ENCODE data around the gene NR1H3. TPM values are rescaled to one million over a fixed set of nuclear protein-coding genes. Genes with fewer than 3 reads are reported as not detected.
A peak's percentile ranks its signal among the peaks of the same experiment; 100 is the strongest.

NR1H3 gene
- total and polyA plus RNA-seq, 3 experiments from 2014 or later: 3.7 to 13.6 (median 9.6) TPM

GRCh38 chr11:47220401-47220821, 37.4 kb upstream of the NR1H3 start:
- Mint-ChIP-seq H3K4me1 (peaks cover 24 to 43% (median 32%) of the 10 kb centered on the region in 3 donors), H3K27ac (peak overlapping the region in 5 of 8 donors; percentile 11 to 82 (median 25)), H3K36me3 (peaks cover 5 to 64% (median 18%) of the 10 kb centered on the region in 3 donors), H3K9me3 (no peaks in the 10 kb centered on the region), H3K27me3 (no peaks in the 10 kb centered on the region), H3K4me3 (no peak overlapping the region)
- H3K4me1 ChIP-seq (ENCODE audit: insufficient read depth, low read length): peaks cover 23% of the 10 kb centered on the region
- no peak overlapping the region for H3K4me3 ChIP-seq (ENCODE audit: low read length)
- H3K27ac ChIP-seq (ENCODE audit: low read depth, low read length): no peak overlapping the region
- peaks cover 12% of the 10 kb centered on the region for H3K36me3 ChIP-seq (ENCODE audit: insufficient read depth, low read length)
- DNase-seq: no peak
- ChIA-PET CTCF (interaction anchor here (1.9 to 3.4 kb wide), 2 partner anchors 14 to 28 kb away, joined by 5 to 9 read pairs; partner anchors contain the start of gene ACP2), POLR2A (no interaction called here)
- no peaks in the 10 kb centered on the region for H3K9me3 ChIP-seq (ENCODE audit: low read length)
- no peaks in the 10 kb centered on the region for H3K27me3 ChIP-seq (ENCODE audit: insufficient read depth, low read length, poor library complexity, severe bottlenecking)

- Histone ChIP-seq H3K27me3 (ENCODE audit: insufficient read depth, low read length, poor library complexity, severe bottlenecking) (no peaks in the 10 kb centered on the region), H3K36me3 (ENCODE audit: insufficient read depth, low read length) (peaks cover 12% of the 10 kb centered on the region), H3K9me3 (ENCODE audit: low read length) (no peaks in the 10 kb centered on the region), H3K27ac (ENCODE audit: low read depth, low read length) (no peak overlapping the region), H3K4me3 (ENCODE audit: low read length) (no peak overlapping the region), H3K4me1 (ENCODE audit: insufficient read depth, low read length) (peaks cover 8% of the 10 kb centered on the region)
- H3K27me3 Mint-ChIP-seq: no peaks in the 10 kb centered on the region
- H3K9me3 Mint-ChIP-seq: no peaks in the 10 kb centered on the region
- peak overlapping the region in 2 of 8 donors; percentile 17 to 38 for H3K27ac Mint-ChIP-seq
- CTCF ChIA-PET: no interaction called here
- POLR2A ChIA-PET: no interaction called here
- no peak overlapping the region for H3K4me3 Mint-ChIP-seq
- H3K4me1 Mint-ChIP-seq: peaks cover 9 to 27% (median 15%) of the 10 kb centered on the region in 3 donors
- H3K36me3 Mint-ChIP-seq: peaks cover 5 to 67% (median 26%) of the 10 kb centered on the region in 3 donors
- no peak for DNase-seq
These were observed 35.1 kb upstream of the NR1H3 start for GRCh38 chr11:47222696-47223095.

GRCh38 chr11:47225552-47226400, 32.0 kb upstream of the NR1H3 start:
- no peak for DNase-seq
- peak overlapping the region in 2 of 8 donors; percentile 66 to 81 for H3K27ac Mint-ChIP-seq
- H3K9me3 ChIP-seq (ENCODE audit: low read length): no peaks in the 10 kb centered on the region
- peaks cover 5% of the 10 kb centered on the region for H3K36me3 ChIP-seq (ENCODE audit: insufficient read depth, low read length)
- no peak overlapping the region for H3K27ac ChIP-seq (ENCODE audit: low read depth, low read length)
- H3K36me3 Mint-ChIP-seq: peaks cover 0 to 64% (median 24%) of the 10 kb centered on the region in 3 donors
- H3K27me3 Mint-ChIP-seq: no peaks in the 10 kb centered on the region
- no peaks in the 10 kb centered on the region for H3K4me1 ChIP-seq (ENCODE audit: insufficient read depth, low read length)
- H3K9me3 Mint-ChIP-seq: no peaks in the 10 kb centered on the region
- H3K4me3 ChIP-seq (ENCODE audit: low read length): no peak overlapping the region
- ChIA-PET CTCF (interaction anchor here (0.7 kb wide), 1 partner anchor 1453 kb away, joined by 3 read pairs; no protein-coding TSS in a partner anchor), POLR2A (no interaction called here)
- H3K4me3 Mint-ChIP-seq: no peak overlapping the region
- no peaks in the 10 kb centered on the region for H3K27me3 ChIP-seq (ENCODE audit: insufficient read depth, low read length, poor library complexity, severe bottlenecking)
- H3K4me1 Mint-ChIP-seq: peaks cover 0 to 12% (median 3%) of the 10 kb centered on the region in 3 donors

- H3K9me3 ChIP-seq (ENCODE audit: low read length): no peaks in the 10 kb centered on the region
- ChIA-PET POLR2A (no interaction called here), CTCF (interaction anchor here (0.7 kb wide), 1 partner anchor 15 kb away, joined by 3 read pairs; no protein-coding TSS in a partner anchor)
- H3K4me3 ChIP-seq (ENCODE audit: low read length): no peak overlapping the region
- H3K4me1 ChIP-seq (ENCODE audit: insufficient read depth, low read length): peaks cover 4% of the 10 kb centered on the region
- peak overlapping the region in 4 of 8 donors; percentile 8 to 95 (median 29) for H3K27ac Mint-ChIP-seq
- H3K36me3 ChIP-seq (ENCODE audit: insufficient read depth, low read length): no peaks in the 10 kb centered on the region
- H3K9me3 Mint-ChIP-seq: no peaks in the 10 kb centered on the region
- peaks cover 0 to 63% (median 21%) of the 10 kb centered on the region in 3 donors for H3K36me3 Mint-ChIP-seq
- no peaks in the 10 kb centered on the region for H3K27me3 Mint-ChIP-seq
- H3K27ac ChIP-seq (ENCODE audit: low read depth, low read length): no peak overlapping the region
- DNase-seq: no peak
- H3K4me3 Mint-ChIP-seq: no peak overlapping the region
- peaks cover 4 to 10% (median 5%) of the 10 kb centered on the region in 3 donors for H3K4me1 Mint-ChIP-seq
- H3K27me3 ChIP-seq (ENCODE audit: insufficient read depth, low read length, poor library complexity, severe bottlenecking): no peaks in the 10 kb centered on the region
These were observed 28.6 kb upstream of the NR1H3 start for GRCh38 chr11:47229161-47229560.

- Histone ChIP-seq H3K27me3 (ENCODE audit: insufficient read depth, low read length, poor library complexity, severe bottlenecking) (no peaks in the 10 kb centered on the region), H3K9me3 (ENCODE audit: low read length) (no peaks in the 10 kb centered on the region), H3K27ac (ENCODE audit: low read depth, low read length) (no peak overlapping the region), H3K36me3 (ENCODE audit: insufficient read depth, low read length) (no peaks in the 10 kb centered on the region), H3K4me3 (ENCODE audit: low read length) (no peak overlapping the region), H3K4me1 (ENCODE audit: insufficient read depth, low read length) (peaks cover 17% of the 10 kb centered on the region)
- CTCF ChIA-PET: interaction anchor here (0.8 to 2.5 kb wide), 5 partner anchors 9 to 179 kb away, joined by 3 to 9 read pairs (median 5); partner anchors contain the start of gene DDB2
- peaks cover 0 to 63% (median 15%) of the 10 kb centered on the region in 3 donors for H3K36me3 Mint-ChIP-seq
- H3K27me3 Mint-ChIP-seq: no peaks in the 10 kb centered on the region
- H3K4me3 Mint-ChIP-seq: no peak overlapping the region
- H3K4me1 Mint-ChIP-seq: peaks cover 14 to 25% (median 24%) of the 10 kb centered on the region in 3 donors
- peak overlapping the region in 5 of 8 donors; percentile 23 to 65 (median 42) for H3K27ac Mint-ChIP-seq
- POLR2A ChIA-PET: interaction anchor here (1.3 kb wide), 1 partner anchor 15 kb away, joined by 3 read pairs; the partner anchor contains the start of gene ACP2
- H3K9me3 Mint-ChIP-seq: no peaks in the 10 kb centered on the region
- DNase-seq: no peak
These were observed 24.7 kb upstream of the NR1H3 start for GRCh38 chr11:47233051-47233450.

- DNase-seq: peak in 1 of 5 donors; percentile 37
- Mint-ChIP-seq H3K36me3 (peaks cover 0 to 64% (median 11%) of the 10 kb centered on the region in 3 donors), H3K27me3 (no peaks in the 10 kb centered on the region), H3K27ac (peak overlapping the region; percentile 75 to 95 (median 91)), H3K4me3 (peak overlapping the region; percentile 24 to 83 (median 53)), H3K9me3 (no peaks in the 10 kb centered on the region), H3K4me1 (peaks cover 14 to 25% (median 24%) of the 10 kb centered on the region in 3 donors)
- H3K4me1 ChIP-seq (ENCODE audit: insufficient read depth, low read length): peaks cover 17% of the 10 kb centered on the region
- no peaks in the 10 kb centered on the region for H3K27me3 ChIP-seq (ENCODE audit: insufficient read depth, low read length, poor library complexity, severe bottlenecking)
- no peak overlapping the region for H3K27ac ChIP-seq (ENCODE audit: low read depth, low read length)
- peak overlapping the region; percentile 28 for H3K4me3 ChIP-seq (ENCODE audit: low read length)
- POLR2A ChIA-PET: interaction anchor here (0.5 to 2.0 kb wide), 3 partner anchors 14 to 300 kb away, joined by 3 to 15 read pairs (median 3); partner anchors contain the start of genes ACP2 and DDB2
- peaks cover 2% of the 10 kb centered on the region for H3K36me3 ChIP-seq (ENCODE audit: insufficient read depth, low read length)
- CTCF ChIA-PET: interaction anchor here (0.7 to 2.5 kb wide), 6 partner anchors 8 to 178 kb away, joined by 3 to 9 read pairs (median 4); no protein-coding TSS in a partner anchor
- no peaks in the 10 kb centered on the region for H3K9me3 ChIP-seq (ENCODE audit: low read length)
These were observed 23.7 kb upstream of the NR1H3 start for GRCh38 chr11:47233989-47234668.

GRCh38 chr11:47234669-47235100, 23.1 kb upstream of the NR1H3 start:
- Histone ChIP-seq H3K36me3 (ENCODE audit: insufficient read depth, low read length) (peaks cover 8% of the 10 kb centered on the region), H3K4me1 (ENCODE audit: insufficient read depth, low read length) (peaks cover 17% of the 10 kb centered on the region), H3K27me3 (ENCODE audit: insufficient read depth, low read length, poor library complexity, severe bottlenecking) (no peaks in the 10 kb centered on the region), H3K27ac (ENCODE audit: low read depth, low read length) (no peak overlapping the region), H3K4me3 (ENCODE audit: low read length) (peak overlapping the region; percentile 28), H3K9me3 (ENCODE audit: low read length) (no peaks in the 10 kb centered on the region)
- ChIA-PET POLR2A (interaction anchor here (0.5 to 2.0 kb wide), 3 partner anchors 14 to 299 kb away, joined by 3 to 15 read pairs (median 3); partner anchors contain the start of genes ACP2 and DDB2), CTCF (interaction anchor here (1.2 to 3.0 kb wide), 4 partner anchors 13 to 25 kb away, joined by 4 to 14 read pairs (median 6); partner anchors contain the start of gene ACP2)
- Mint-ChIP-seq H3K36me3 (peaks cover 0 to 66% (median 9%) of the 10 kb centered on the region in 3 donors), H3K27ac (peak overlapping the region; percentile 75 to 95 (median 91)), H3K9me3 (no peaks in the 10 kb centered on the region), H3K4me3 (peak overlapping the region; percentile 35 to 83 (median 53)), H3K27me3 (no peaks in the 10 kb centered on the region), H3K4me1 (peaks cover 11 to 25% (median 24%) of the 10 kb centered on the region in 3 donors)
- DNase-seq: peak; percentile 46 to 86 (median 65)

All from CD8-positive, alpha-beta memory T cell (primary cell).